Iris pigment epithelial cell (primary cell): ENCODE measurements around the gene TTC1.
"Not testable (repeated sequence)": the region's sequence is repeated elsewhere in the genome, so short reads cannot be mapped to it uniquely, and the experiment has no call there.

Source experiments
- DNase-seq: peaks from one replicate; pipeline ENCODE4 v3.0.0-alpha.2; 2011; ENCODE audit warnings: low read depth

The TTC1 gene

DNA sequence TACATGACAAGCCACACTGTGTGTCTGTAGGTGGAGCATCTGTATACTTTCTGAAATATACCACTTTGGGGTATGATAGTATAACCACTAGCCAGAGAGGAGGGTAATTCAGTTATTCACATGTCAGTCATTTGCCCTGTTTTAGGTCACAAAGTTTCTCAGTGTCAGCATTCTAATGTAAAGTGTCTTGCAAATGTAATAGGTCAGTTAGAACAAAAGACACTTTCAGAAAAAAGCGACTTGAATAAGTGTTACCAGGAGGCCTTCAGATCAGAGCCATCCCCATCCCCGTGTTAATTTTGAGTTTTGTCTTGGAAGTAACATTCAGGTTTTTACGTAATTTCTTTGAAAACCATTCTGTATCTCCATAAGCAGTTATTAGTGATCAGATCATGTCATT, 33.7 kb downstream of the TTC1 start:
- DNase-seq = no peak

DNA sequence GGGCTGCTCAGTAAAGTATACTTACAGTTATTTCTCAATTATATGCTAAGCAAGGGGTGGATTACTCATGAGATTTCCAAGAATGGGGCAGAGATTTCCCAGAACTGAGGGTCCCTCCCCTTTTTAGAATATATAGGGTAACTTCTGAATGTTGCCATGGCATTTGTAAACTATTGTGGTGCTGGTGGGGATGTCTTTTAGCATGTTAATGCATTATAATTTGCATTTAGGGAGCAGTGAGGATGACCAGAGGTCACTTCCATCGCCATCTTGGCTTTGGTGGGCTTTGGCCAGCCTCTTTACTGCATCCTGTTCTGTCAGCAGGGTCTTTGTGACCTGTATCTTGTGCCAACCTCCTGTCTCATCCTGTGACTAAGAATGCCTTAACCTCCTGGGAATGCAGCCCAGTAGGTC, 35.5 kb downstream of the TTC1 start:
- DNase-seq = no peak

DNA sequence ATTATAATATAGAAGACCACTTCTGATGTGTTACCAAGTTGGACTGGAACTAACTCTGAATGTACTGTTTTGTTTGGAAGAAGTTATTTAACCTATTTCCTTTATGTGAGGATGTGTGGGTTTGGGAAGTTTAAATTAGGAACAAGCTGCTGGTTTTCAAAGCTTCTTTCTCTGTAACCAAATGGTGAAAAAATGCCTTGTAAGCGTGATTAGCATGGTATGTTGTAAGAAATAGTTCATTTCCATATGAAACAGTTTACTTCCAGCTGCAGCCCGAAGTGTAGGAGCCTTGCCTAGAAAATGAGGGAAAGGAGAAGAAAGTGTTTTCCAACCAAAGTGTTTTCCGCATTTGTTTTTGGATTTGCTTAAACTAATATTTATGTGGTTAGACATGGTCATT, 36.0 kb downstream of the TTC1 start:
- no peak for DNase-seq

GRCh38 chr5:160047423-160047822, 38.5 kb downstream of the TTC1 start:
- DNase-seq = no peak

GRCh38 chr5:160048131-160048530, 39.2 kb downstream of the TTC1 start:
- no peak for DNase-seq

- DNase-seq = no peak
Measured at GRCh38 chr5:160049099-160049498, 40.2 kb downstream of the TTC1 start.

DNA sequence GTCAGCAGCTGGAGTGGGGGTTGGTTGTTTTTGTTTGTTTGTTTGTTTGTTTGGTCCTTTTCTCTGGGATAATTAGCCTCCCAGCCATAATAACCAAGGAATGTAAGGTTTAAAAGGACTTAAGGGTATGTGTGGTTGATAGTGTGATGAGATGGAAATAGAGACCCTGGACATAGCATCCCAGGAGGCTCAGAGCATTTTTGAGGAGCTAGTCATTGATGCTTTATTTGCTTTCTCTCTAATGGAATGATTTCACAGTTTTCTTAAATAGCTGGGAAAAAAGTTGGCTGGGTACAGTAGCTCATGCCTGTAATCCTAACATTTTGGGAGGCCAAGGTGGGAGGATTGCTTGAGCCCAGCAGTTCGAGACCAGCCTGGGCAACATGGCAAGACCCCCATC, 45.1 kb downstream of the TTC1 start:
- DNase-seq = peak; percentile 44

- DNase-seq = peak; percentile 65
Measured at GRCh38 chr5:160054831-160055230, 45.9 kb downstream of the TTC1 start.

DNA sequence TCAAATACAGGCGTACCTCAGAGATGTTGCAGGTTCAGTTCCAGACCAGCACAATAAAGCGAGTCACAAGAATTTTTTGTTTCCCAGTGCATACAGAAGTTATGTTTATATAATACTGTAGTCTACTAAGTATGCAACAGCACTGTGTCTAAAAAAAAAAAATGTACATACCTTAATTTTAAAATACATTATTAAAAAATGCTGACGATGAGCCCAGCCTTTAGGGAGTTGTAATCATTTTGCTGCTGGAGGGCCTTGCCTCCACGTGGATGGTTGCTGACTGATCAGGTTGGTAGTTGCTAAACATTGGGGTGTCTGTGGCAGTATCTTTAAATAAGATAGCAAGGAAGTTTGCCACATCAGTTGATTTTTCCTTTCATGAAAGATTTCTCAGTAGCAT, 48.3 kb downstream of the TTC1 start:
- DNase-seq = no peak

- DNase-seq = no peak
Measured at GRCh38 chr5:160060001-160060400, 51.1 kb downstream of the TTC1 start.

DNA sequence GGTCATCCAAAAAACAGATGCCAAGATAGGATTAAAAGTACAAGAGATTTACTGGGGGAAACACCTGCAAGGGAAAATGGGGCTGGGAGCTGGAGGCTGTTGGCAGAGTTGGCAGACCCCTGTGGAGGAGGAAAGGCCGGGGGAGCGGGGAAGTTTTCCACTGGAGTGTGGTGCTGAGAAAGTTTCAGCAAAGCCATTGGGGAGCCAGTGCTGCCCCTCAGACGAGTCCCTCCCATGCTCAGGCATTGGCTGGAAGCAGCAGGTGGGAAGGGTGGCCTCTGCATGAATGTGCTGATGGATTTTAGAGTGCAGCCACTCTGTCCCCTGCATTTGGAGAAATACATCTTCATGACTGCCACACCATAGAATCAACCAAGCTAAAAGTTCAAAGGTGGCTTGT, 52.8 kb downstream of the TTC1 start:
- no peak for DNase-seq

DNA sequence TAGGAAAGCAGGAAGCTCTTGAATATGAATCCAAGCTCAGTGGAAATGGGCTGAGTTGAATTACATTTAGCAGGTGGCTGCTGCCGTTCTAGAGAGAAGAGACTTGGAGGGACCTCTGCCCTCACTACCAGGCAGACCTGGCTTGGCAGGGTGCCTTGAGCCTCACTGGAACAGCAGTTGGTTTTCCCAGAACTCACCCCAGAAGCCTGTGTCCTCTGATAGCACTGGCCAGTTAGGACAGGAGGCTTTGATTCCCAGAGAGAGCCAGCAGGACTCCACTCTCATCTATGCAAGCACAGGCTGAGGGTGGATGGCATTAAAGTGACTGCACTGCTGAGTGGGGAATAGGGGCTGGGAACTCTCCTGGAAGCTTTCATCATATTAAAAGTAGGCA, 55.5 kb downstream of the TTC1 start:
- no peak for DNase-seq

DNA sequence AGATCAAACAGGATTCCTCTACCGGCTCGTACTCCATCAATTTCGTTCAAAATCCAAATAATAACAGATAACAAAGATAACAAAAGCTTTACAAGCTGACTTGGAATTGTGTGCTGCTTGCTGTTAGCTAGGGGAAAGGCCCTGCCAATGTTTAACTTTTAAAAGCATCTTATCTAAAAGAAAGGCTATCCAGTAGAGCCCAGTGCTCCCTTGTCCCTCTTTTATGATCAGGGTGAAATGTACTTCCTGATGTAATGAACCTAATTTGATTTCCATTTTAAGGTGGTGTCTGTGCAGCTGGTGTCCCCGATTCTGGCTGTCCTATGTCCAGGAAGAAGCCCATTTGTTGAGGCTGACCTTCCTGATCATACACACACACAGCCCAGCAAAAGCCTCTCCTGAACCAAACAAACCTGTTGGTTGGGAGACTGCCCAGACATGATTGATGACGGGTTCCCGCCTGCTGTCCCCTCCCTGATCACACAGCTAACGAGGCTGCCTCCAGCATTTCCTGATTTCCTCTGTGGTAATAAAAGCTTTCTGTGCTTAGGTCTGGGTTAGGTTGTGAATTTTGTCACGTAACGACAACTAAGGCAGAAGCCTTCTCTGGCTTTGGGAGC, 56.2 kb downstream of the TTC1 start:
- no peak for DNase-seq

DNA sequence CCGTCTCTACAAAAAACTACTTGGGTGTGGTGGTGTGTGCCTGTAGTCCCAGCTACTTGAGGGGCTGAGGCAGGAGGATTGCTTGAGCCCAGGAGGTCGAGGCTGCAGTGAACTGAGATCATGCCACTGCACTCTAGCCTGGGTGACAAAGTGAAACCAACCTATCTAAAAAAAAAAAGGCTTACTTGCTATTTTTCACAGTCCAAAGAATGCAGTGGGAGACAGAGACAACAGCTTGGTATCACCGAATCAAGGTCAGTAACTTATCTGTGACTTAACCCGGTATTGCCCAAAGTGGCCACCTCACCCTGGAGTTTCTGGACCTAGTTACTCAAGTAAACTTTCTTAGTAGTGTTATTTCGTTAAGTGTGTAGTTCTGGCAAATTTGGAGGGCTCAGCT, 60.2 kb downstream of the TTC1 start:
- not testable (repeated sequence) for DNase-seq

DNA sequence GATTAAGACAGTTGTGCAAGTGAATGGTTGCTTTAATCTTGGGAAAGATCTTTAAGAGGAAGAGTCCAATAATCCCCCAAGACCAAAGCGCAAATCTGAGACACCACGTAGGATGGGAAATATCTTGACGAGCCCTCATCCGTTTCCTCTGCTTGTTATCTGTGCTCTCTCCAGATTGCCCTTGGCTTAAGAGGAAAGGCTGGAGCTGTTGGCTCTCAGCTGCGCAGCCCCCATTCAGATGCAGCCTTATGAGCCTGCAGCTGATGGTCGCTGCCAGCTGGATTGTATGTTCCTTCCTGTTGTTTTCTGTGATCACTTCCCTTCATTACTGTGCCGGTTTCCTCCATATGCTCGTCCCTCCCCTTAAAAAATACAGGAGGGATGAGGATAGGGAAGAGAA, 62.6 kb downstream of the TTC1 start:
- peak; percentile 72 for DNase-seq

DNA sequence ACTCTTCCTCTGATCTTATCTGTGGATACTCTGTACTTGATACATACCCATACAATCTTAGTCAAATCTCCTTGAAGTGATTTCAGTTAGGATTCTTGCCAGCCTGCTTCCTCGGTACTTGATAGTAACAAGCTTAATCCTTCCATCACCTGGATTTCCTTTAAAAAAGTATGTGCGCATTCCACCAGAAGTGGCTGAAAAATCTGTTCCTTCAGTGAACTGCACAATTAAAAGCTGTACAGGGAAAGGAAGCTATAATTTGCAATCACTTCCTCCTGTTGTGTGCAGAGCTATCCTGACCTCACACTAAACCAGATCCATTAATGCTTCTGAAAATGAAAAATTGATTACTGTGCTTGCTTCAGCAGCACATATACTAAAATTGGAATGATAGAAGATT, 63.0 kb downstream of the TTC1 start:
- no peak for DNase-seq

DNA sequence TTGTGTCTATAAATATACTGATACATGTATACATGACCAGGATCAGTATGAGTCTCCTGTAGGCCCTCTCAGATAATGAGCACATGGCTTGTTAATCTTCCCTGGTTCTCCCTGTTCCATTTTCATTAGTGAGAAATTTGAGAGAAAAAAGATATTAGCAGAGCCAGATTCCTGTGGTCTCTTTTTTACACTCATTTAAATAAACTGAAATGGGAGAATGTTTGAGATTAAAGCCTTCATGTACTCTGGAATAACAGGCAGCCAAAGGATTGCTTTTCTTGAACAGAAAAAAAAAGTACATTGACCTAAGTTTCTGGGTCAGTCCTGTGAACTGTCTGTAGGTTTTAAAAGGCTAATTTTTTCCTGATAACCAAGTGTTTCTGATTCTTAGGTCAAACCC, 66.1 kb downstream of the TTC1 start:
- no peak for DNase-seq

DNA sequence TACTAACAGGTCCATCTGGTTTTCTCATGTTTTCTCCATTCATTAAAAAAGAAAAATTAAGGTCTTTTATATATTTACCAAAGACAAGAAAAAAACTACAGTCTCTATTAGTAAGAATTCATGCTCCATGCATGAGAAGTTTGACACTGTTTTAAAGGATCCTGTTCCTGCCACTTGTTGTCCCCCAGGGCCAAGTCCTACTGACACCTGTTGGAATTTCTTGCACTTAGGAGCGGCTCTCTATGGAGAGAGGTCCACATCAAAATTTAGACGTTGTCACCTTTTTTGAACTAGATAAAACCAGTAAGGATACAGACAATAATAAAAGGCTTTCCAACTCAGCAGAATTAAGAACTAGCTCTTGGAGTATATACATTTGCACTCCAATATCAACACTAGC, 68.1 kb downstream of the TTC1 start:
- no peak for DNase-seq

GRCh38 chr5:160079753-160080152, 70.8 kb downstream of the TTC1 start:
- no peak for DNase-seq

- DNase-seq = no peak
Measured at GRCh38 chr5:160081495-160081894, 72.6 kb downstream of the TTC1 start.

GRCh38 chr5:160082614-160083500, 73.9 kb downstream of the TTC1 start:
- DNase-seq = peak; percentile 85

DNA sequence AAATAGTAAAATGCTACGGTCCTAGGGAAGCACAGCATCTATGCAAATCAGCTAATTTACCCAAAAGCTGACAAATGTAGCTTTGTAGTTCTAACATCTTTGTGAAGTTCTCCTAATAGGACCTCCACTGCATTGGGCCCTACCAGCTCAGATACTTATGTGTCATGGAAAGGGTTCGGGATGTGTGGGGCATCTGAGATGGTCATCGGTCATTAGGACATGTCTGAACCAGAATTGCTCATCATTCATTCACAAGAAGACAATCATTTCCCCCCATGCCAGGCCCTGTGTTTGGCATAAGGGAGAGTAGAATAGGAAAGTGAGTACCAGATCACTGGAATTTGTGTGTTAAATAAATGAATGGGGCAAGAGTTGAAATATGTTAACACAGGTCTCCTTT, 74.6 kb downstream of the TTC1 start:
- DNase-seq = peak; percentile 41

DNA sequence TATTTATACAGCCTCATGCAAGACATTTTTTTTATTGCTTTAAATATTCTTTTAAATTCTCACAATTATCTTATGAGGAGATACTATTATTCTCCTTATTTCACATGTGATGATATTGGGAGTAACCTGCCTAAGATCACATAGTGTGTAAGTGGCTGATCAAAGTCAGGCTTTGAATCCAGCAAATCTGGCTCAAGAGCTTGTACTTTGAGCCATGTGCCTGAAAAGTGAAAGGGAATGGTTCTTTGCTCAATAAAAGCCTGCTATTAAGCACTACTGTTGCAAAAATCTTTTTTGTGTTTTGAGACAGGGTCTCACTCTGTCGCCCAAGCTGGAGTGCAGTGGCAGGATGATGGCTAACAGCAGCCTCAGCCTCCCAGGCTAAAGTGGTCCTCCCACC, 75.2 kb downstream of the TTC1 start:
- no peak for DNase-seq

- no peak for DNase-seq
Measured at GRCh38 chr5:160087199-160087598, 78.3 kb downstream of the TTC1 start.
